ENCODE results near the gene PRDM5.

PRDM5 gene

DNA sequence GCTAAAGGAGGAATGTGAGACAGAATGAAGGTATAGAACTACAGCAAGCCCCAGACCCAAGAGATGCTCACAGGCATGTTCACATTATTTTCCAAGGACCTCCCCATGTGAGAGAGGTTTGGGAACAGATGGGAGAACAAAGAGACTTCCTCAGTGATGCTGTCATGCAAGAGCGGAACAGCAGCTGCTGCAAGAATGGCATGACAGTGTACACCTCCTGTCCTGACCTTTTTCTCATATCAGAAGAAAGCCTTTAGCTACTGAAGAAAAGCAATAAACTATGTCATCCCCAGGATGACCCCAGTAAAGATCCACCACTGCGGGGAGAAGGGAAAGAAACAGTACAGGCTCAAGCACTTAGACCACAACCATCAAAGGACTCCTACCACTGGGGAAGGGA is 7.2 kb downstream of the PRDM5 start:
- Histone ChIP-seq H3K4me1 (ENCODE audit: control insufficient read depth, insufficient read depth, low read length) (peaks cover 7% of the 10 kb centered on the region), H3K9me3 (ENCODE audit: control insufficient read depth in 2 of 2, low read length in 2 of 2) (no peaks in the 10 kb centered on the region), H3K36me3 (ENCODE audit: control insufficient read depth in 2 of 2, insufficient read depth in 2 of 2, low read length in 2 of 2) (no peaks in the 10 kb centered on the region), H3K27ac (ENCODE audit: low read length) (no peak overlapping the region), H3K4me3 (ENCODE audit: low read length in 2 of 2) (no peak overlapping the region), H3K27me3 (ENCODE audit: control insufficient read depth in 1 of 2, insufficient read depth in 2 of 2, low read length in 2 of 2) (no peaks in the 10 kb centered on the region), H3K9ac (ENCODE audit: low read length in 2 of 2) (no peak overlapping the region)

DNA sequence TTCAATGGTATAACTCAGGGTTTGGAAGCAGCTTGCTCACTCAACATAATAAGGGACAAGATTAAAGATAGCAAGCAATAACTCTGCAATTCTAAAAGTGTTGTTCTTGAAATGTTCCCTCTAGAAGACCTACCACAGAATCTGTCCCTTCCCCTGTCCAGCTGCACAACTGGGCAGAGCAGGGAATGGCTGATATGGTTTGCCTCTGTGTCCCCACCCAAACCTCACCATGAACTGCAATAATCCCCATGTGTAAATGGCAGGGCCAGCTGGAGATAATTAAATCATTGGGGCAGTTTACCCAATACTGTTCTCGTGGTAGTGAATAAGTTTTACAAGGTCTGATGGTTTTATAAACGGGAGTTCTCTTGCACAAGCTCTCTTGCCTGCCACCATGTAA is 19.1 kb downstream of the PRDM5 start:
- H3K36me3 ChIP-seq (ENCODE audit: control insufficient read depth in 2 of 2, insufficient read depth in 2 of 2, low read length in 2 of 2), result peaks cover 0 to 4% of the 10 kb centered on the region in 2 donors
- H3K9ac ChIP-seq (ENCODE audit: low read length in 2 of 2), result no peak overlapping the region
- H3K27me3 ChIP-seq (ENCODE audit: control insufficient read depth in 1 of 2, insufficient read depth in 2 of 2, low read length in 2 of 2), result no peaks in the 10 kb centered on the region
- no peak overlapping the region for H3K4me3 ChIP-seq (ENCODE audit: low read length in 2 of 2)
- H3K27ac ChIP-seq (ENCODE audit: low read length), result no peak overlapping the region
- no peaks in the 10 kb centered on the region for H3K9me3 ChIP-seq (ENCODE audit: control insufficient read depth in 2 of 2, low read length in 2 of 2)
- no peaks in the 10 kb centered on the region for H3K4me1 ChIP-seq (ENCODE audit: control insufficient read depth, insufficient read depth, low read length)

- H3K27me3 ChIP-seq (ENCODE audit: control insufficient read depth in 1 of 2, insufficient read depth in 2 of 2, low read length in 2 of 2), result no peaks in the 10 kb centered on the region
- H3K27ac ChIP-seq (ENCODE audit: low read length), result no peak overlapping the region
- peaks cover 0 to 4% of the 10 kb centered on the region in 2 donors for H3K36me3 ChIP-seq (ENCODE audit: control insufficient read depth in 2 of 2, insufficient read depth in 2 of 2, low read length in 2 of 2)
- H3K9me3 ChIP-seq (ENCODE audit: control insufficient read depth in 2 of 2, low read length in 2 of 2), result no peaks in the 10 kb centered on the region
- no peaks in the 10 kb centered on the region for H3K4me1 ChIP-seq (ENCODE audit: control insufficient read depth, insufficient read depth, low read length)
- H3K4me3 ChIP-seq (ENCODE audit: low read length in 2 of 2), result no peak overlapping the region
- no peak overlapping the region for H3K9ac ChIP-seq (ENCODE audit: low read length in 2 of 2)
Measured at GRCh38 chr4:120902925-120903324, 19.6 kb downstream of the PRDM5 start.

GRCh38 chr4:120901731-120902130 is 20.8 kb downstream of the PRDM5 start:
- H3K4me1 ChIP-seq (ENCODE audit: control insufficient read depth, insufficient read depth, low read length), result no peaks in the 10 kb centered on the region
- no peaks in the 10 kb centered on the region for H3K27me3 ChIP-seq (ENCODE audit: control insufficient read depth in 1 of 2, insufficient read depth in 2 of 2, low read length in 2 of 2)
- H3K4me3 ChIP-seq (ENCODE audit: low read length in 2 of 2), result no peak overlapping the region
- peaks cover 0 to 4% of the 10 kb centered on the region in 2 donors for H3K36me3 ChIP-seq (ENCODE audit: control insufficient read depth in 2 of 2, insufficient read depth in 2 of 2, low read length in 2 of 2)
- no peak overlapping the region for H3K27ac ChIP-seq (ENCODE audit: low read length)
- H3K9ac ChIP-seq (ENCODE audit: low read length in 2 of 2), result no peak overlapping the region
- H3K9me3 ChIP-seq (ENCODE audit: control insufficient read depth in 2 of 2, low read length in 2 of 2), result no peaks in the 10 kb centered on the region

GRCh38 chr4:120897981-120898719 is 24.4 kb downstream of the PRDM5 start:
- Histone ChIP-seq H3K9me3 (ENCODE audit: control insufficient read depth in 2 of 2, low read length in 2 of 2) (no peaks in the 10 kb centered on the region), H3K9ac (ENCODE audit: low read length in 2 of 2) (no peak overlapping the region), H3K27me3 (ENCODE audit: control insufficient read depth in 1 of 2, insufficient read depth in 2 of 2, low read length in 2 of 2) (no peaks in the 10 kb centered on the region), H3K27ac (ENCODE audit: low read length) (no peak overlapping the region), H3K4me1 (ENCODE audit: control insufficient read depth, insufficient read depth, low read length) (no peaks in the 10 kb centered on the region), H3K36me3 (ENCODE audit: control insufficient read depth in 2 of 2, insufficient read depth in 2 of 2, low read length in 2 of 2) (peaks cover 0 to 2% of the 10 kb centered on the region in 2 donors), H3K4me3 (ENCODE audit: low read length in 2 of 2) (no peak overlapping the region)

DNA sequence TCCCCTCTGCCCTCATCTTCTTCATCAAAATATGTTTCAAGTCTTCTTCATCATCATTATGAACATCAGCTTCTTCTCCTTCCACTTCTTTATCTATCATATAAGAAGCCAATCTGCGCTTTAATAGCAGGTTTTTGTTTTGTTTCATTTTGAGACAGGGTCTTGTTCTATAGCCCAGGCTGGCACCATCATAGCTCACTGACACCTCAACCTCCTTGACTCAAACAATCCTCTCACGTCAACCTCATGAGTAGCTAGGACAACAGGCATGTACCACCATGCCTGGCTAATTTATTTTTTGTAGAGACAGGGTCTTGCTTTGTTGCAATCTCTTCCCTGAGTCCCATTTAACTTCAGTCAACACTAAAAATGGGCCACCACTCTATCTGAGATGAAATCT is 27.0 kb downstream of the PRDM5 start:
- no peak overlapping the region for H3K27ac ChIP-seq (ENCODE audit: low read length)
- no peak overlapping the region for H3K4me3 ChIP-seq (ENCODE audit: low read length in 2 of 2)
- no peaks in the 10 kb centered on the region for H3K27me3 ChIP-seq (ENCODE audit: control insufficient read depth in 1 of 2, insufficient read depth in 2 of 2, low read length in 2 of 2)
- no peaks in the 10 kb centered on the region for H3K9me3 ChIP-seq (ENCODE audit: control insufficient read depth in 2 of 2, low read length in 2 of 2)
- H3K36me3 ChIP-seq (ENCODE audit: control insufficient read depth in 2 of 2, insufficient read depth in 2 of 2, low read length in 2 of 2), result peaks cover 0 to 2% of the 10 kb centered on the region in 2 donors
- no peaks in the 10 kb centered on the region for H3K4me1 ChIP-seq (ENCODE audit: control insufficient read depth, insufficient read depth, low read length)
- no peak overlapping the region for H3K9ac ChIP-seq (ENCODE audit: low read length in 2 of 2)

DNA sequence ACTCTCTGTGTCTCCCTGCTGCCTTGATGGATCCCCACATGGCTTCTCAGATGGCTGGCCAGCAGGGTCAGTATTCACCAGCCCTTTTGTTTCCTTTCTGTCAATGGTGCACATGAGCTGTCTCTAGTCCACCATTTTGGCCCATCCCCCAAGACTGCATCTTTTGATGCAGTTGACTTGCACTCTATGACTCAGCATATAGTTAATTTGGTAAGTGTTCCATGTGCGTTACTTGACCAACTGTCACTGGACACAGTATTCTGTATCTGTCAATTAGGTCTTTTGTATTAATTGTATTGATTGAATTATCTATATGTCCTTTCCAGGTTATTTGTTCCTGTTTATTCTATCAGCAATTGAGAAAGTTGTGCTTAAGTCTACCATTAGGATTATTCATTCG is 29.2 kb downstream of the PRDM5 start:
- no peaks in the 10 kb centered on the region for H3K4me1 ChIP-seq (ENCODE audit: control insufficient read depth, insufficient read depth, low read length)
- peaks cover 0 to 2% of the 10 kb centered on the region in 2 donors for H3K36me3 ChIP-seq (ENCODE audit: control insufficient read depth in 2 of 2, insufficient read depth in 2 of 2, low read length in 2 of 2)
- no peak overlapping the region for H3K4me3 ChIP-seq (ENCODE audit: low read length in 2 of 2)
- H3K27ac ChIP-seq (ENCODE audit: low read length), result no peak overlapping the region
- no peaks in the 10 kb centered on the region for H3K27me3 ChIP-seq (ENCODE audit: control insufficient read depth in 1 of 2, insufficient read depth in 2 of 2, low read length in 2 of 2)
- H3K9ac ChIP-seq (ENCODE audit: low read length in 2 of 2), result no peak overlapping the region
- H3K9me3 ChIP-seq (ENCODE audit: control insufficient read depth in 2 of 2, low read length in 2 of 2), result no peaks in the 10 kb centered on the region

GRCh38 chr4:120886191-120886590 is 36.3 kb downstream of the PRDM5 start:
- Histone ChIP-seq H3K9me3 (ENCODE audit: control insufficient read depth in 2 of 2, low read length in 2 of 2) (peaks cover 0 to 4% of the 10 kb centered on the region in 2 donors), H3K9ac (ENCODE audit: low read length in 2 of 2) (no peak overlapping the region), H3K36me3 (ENCODE audit: control insufficient read depth in 2 of 2, insufficient read depth in 2 of 2, low read length in 2 of 2) (peaks cover under 1 to 3% of the 10 kb centered on the region in 2 donors), H3K27me3 (ENCODE audit: control insufficient read depth in 1 of 2, insufficient read depth in 2 of 2, low read length in 2 of 2) (no peaks in the 10 kb centered on the region), H3K27ac (ENCODE audit: low read length) (no peak overlapping the region), H3K4me1 (ENCODE audit: control insufficient read depth, insufficient read depth, low read length) (no peaks in the 10 kb centered on the region), H3K4me3 (ENCODE audit: low read length in 2 of 2) (no peak overlapping the region)

- Histone ChIP-seq H3K27ac (ENCODE audit: low read length) (no peak overlapping the region), H3K4me3 (ENCODE audit: low read length in 2 of 2) (no peak overlapping the region), H3K9ac (ENCODE audit: low read length in 2 of 2) (no peak overlapping the region), H3K27me3 (ENCODE audit: control insufficient read depth in 1 of 2, insufficient read depth in 2 of 2, low read length in 2 of 2) (no peaks in the 10 kb centered on the region), H3K36me3 (ENCODE audit: control insufficient read depth in 2 of 2, insufficient read depth in 2 of 2, low read length in 2 of 2) (peaks cover 3 to 5% of the 10 kb centered on the region in 2 donors), H3K4me1 (ENCODE audit: control insufficient read depth, insufficient read depth, low read length) (no peaks in the 10 kb centered on the region), H3K9me3 (ENCODE audit: control insufficient read depth in 2 of 2, low read length in 2 of 2) (peaks cover 2 to 10% of the 10 kb centered on the region in 2 donors)
Measured at GRCh38 chr4:120881846-120882245, 40.7 kb downstream of the PRDM5 start.

- Histone ChIP-seq H3K36me3 (ENCODE audit: control insufficient read depth in 2 of 2, insufficient read depth in 2 of 2, low read length in 2 of 2) (peaks cover 3 to 5% of the 10 kb centered on the region in 2 donors), H3K9ac (ENCODE audit: low read length in 2 of 2) (no peak overlapping the region), H3K4me3 (ENCODE audit: low read length in 2 of 2) (no peak overlapping the region), H3K4me1 (ENCODE audit: control insufficient read depth, insufficient read depth, low read length) (no peaks in the 10 kb centered on the region), H3K27me3 (ENCODE audit: control insufficient read depth in 1 of 2, insufficient read depth in 2 of 2, low read length in 2 of 2) (no peaks in the 10 kb centered on the region), H3K27ac (ENCODE audit: low read length) (no peak overlapping the region), H3K9me3 (ENCODE audit: control insufficient read depth in 2 of 2, low read length in 2 of 2) (peaks cover 2 to 10% of the 10 kb centered on the region in 2 donors)
Measured at GRCh38 chr4:120881351-120881750, 41.2 kb downstream of the PRDM5 start.

GRCh38 chr4:120877021-120877420 is 45.5 kb downstream of the PRDM5 start:
- no peak overlapping the region for H3K27ac ChIP-seq (ENCODE audit: low read length)
- no peaks in the 10 kb centered on the region for H3K27me3 ChIP-seq (ENCODE audit: control insufficient read depth in 1 of 2, insufficient read depth in 2 of 2, low read length in 2 of 2)
- H3K9ac ChIP-seq (ENCODE audit: low read length in 2 of 2), result no peak overlapping the region
- H3K9me3 ChIP-seq (ENCODE audit: control insufficient read depth in 2 of 2, low read length in 2 of 2), result peaks cover 2 to 8% of the 10 kb centered on the region in 2 donors
- H3K36me3 ChIP-seq (ENCODE audit: control insufficient read depth in 2 of 2, insufficient read depth in 2 of 2, low read length in 2 of 2), result peaks cover 3 to 5% of the 10 kb centered on the region in 2 donors
- no peak overlapping the region for H3K4me3 ChIP-seq (ENCODE audit: low read length in 2 of 2)
- no peaks in the 10 kb centered on the region for H3K4me1 ChIP-seq (ENCODE audit: control insufficient read depth, insufficient read depth, low read length)

All from stomach smooth muscle (tissue), 2 donors.